ENCODE measurements around the gene GNAL.
"Not testable (repeated sequence)": the region's sequence is repeated elsewhere in the genome, so short reads cannot be mapped to it uniquely, and the experiment has no call there.

Gene GNAL

GRCh38 chr18:11884396-11885030, 195.4 kb downstream of the GNAL start:
- no peak for DNase-seq

GRCh38 chr18:11885278-11885947, 196.3 kb downstream of the GNAL start:
- no peak for DNase-seq

- no peak for DNase-seq
These were observed 197.6 kb downstream of the GNAL start for GRCh38 chr18:11886577-11887110.

- DNase-seq, result no peak
These were observed 198.5 kb downstream of the GNAL start for GRCh38 chr18:11887328-11888128.

GRCh38 chr18:11888726-11889125, 199.7 kb downstream of the GNAL start:
- no peak for DNase-seq

GRCh38 chr18:11889284-11889683, 200.2 kb downstream of the GNAL start:
- DNase-seq, result no peak

GRCh38 chr18:11891737-11892136, 202.7 kb downstream of the GNAL start:
- DNase-seq, result no peak

- not testable (repeated sequence) for DNase-seq
These were observed 203.4 kb downstream of the GNAL start for GRCh38 chr18:11892438-11892837.

- DNase-seq, result no peak
These were observed 208.7 kb downstream of the GNAL start for GRCh38 chr18:11897781-11898180.

GRCh38 chr18:11899063-11899462, 210.0 kb downstream of the GNAL start:
- no peak for DNase-seq

- no peak for DNase-seq
These were observed 212.9 kb downstream of the GNAL start for GRCh38 chr18:11901826-11902438.

GRCh38 chr18:11902522-11903292, 213.6 kb downstream of the GNAL start:
- no peak for DNase-seq

GRCh38 chr18:11905613-11906012, 216.5 kb downstream of the GNAL start:
- DNase-seq, result no peak

- no peak for DNase-seq
These were observed 217.1 kb downstream of the GNAL start for GRCh38 chr18:11906176-11906575.

- DNase-seq, result no peak
These were observed 218.1 kb downstream of the GNAL start for GRCh38 chr18:11906926-11907874.

- peak; percentile 86 for DNase-seq
These were observed 219.4 kb downstream of the GNAL start, which contains the start of gene MPPE1 for GRCh38 chr18:11908182-11909060. TSS of gene MPPE1 (minus strand) at chr18:11908317. CDS start at chr18:11897264, 11,053 bp downstream.

GRCh38 chr18:11909061-11909455, 220.0 kb downstream of the GNAL start:
- DNase-seq, result no peak

GRCh38 chr18:11909591-11910026, 220.5 kb downstream of the GNAL start:
- DNase-seq, result no peak

- DNase-seq, result not testable (repeated sequence)
These were observed 227.8 kb downstream of the GNAL start for GRCh38 chr18:11916880-11917279.

- DNase-seq, result not testable (repeated sequence)
These were observed 230.5 kb downstream of the GNAL start for GRCh38 chr18:11919522-11919921.
